Activated CD4-positive, alpha-beta memory T cell treated with anti-CD3 and anti-CD28 coated beads for 36 hours (primary cell): ENCODE results near the gene VCAM1. TPM values are rescaled to one million over a fixed set of nuclear protein-coding genes. Genes with fewer than 3 reads are reported as not detected.

Experiments used
- CTCF ChIA-PET: fragments of 350-600 bp; sonication (Branson Sonifier 250); formaldehyde crosslinking; loops from one replicate; lab custom pipeline; 2021; ENCODE audit warnings: antibody characterized with exemption, inconsistent platforms; lab: Charles Lee
- POLR2A ChIA-PET: fragments of 350-600 bp; sonication (Branson Sonifier 250); formaldehyde crosslinking; loops from one replicate; lab custom pipeline; 2021; ENCODE audit warnings: antibody characterized with exemption; lab: Charles Lee
- DNase-seq: peaks from one replicate; pipeline ENCODE4 v3.0.0-alpha.2; 2020
- H3K27ac Mint-ChIP-seq: one replicate; pipeline ENCODE4 v1.8.0; 2021; ENCODE audit warnings: mixed read lengths
- H3K27me3 Mint-ChIP-seq: one replicate; pipeline ENCODE4 v1.8.0; 2021; ENCODE audit warnings: mixed read lengths
- H3K36me3 Mint-ChIP-seq: one replicate; pipeline ENCODE4 v1.8.0; 2021; ENCODE audit warnings: mixed read lengths
- H3K4me1 Mint-ChIP-seq: one replicate; pipeline ENCODE4 v1.8.0; 2021; ENCODE audit warnings: low read depth, mixed read lengths
- H3K4me3 Mint-ChIP-seq: one replicate; pipeline ENCODE4 v1.8.0; 2021; ENCODE audit warnings: mild to moderate bottlenecking, mixed read lengths
- H3K9me3 Mint-ChIP-seq: one replicate; pipeline ENCODE4 v1.8.0; 2021; ENCODE audit warnings: mixed read lengths
- intact Hi-C: fragments of 100-400 bp; cut with micrococcal nuclease; formaldehyde crosslinking; loops from one replicate; pipeline ENCODE4 v1.15.1; 2023
- total RNA-seq, 2 experiments: library from RNA; stranded (reverse); gene quantifications; one replicate each; pipeline ENCODE4 v1.2.3, GENCODE V29; 2021

Gene VCAM1
- total RNA-seq, 2 experiments from 2014 or later = not detected

- Mint-ChIP-seq H3K4me3 (no peak overlapping the region), H3K27me3 (peaks cover 7% of the 10 kb centered on the region), H3K4me1 (no peaks in the 10 kb centered on the region), H3K36me3 (no peaks in the 10 kb centered on the region), H3K27ac (no peak overlapping the region), H3K9me3 (no peaks in the 10 kb centered on the region)
- POLR2A ChIA-PET = no interaction called here
- CTCF ChIA-PET = no interaction called here
- DNase-seq = no peak
- intact Hi-C loops = no loop called here
Measured at GRCh38 chr1:100731309-100731708, 11.8 kb downstream of the VCAM1 start.

GRCh38 chr1:100731758-100732157 is 12.2 kb downstream of the VCAM1 start:
- Mint-ChIP-seq H3K9me3 (no peaks in the 10 kb centered on the region), H3K36me3 (no peaks in the 10 kb centered on the region), H3K27ac (no peak overlapping the region), H3K4me1 (no peaks in the 10 kb centered on the region), H3K4me3 (no peak overlapping the region), H3K27me3 (peaks cover 5% of the 10 kb centered on the region)
- ChIA-PET CTCF (no interaction called here), POLR2A (no interaction called here)
- DNase-seq = no peak
- intact Hi-C loops = no loop called here

GRCh38 chr1:100734676-100735075 is 15.1 kb downstream of the VCAM1 start:
- H3K27ac Mint-ChIP-seq = no peak overlapping the region
- H3K9me3 Mint-ChIP-seq = no peaks in the 10 kb centered on the region
- no peak overlapping the region for H3K4me3 Mint-ChIP-seq
- intact Hi-C loops = no loop called here
- POLR2A ChIA-PET = no interaction called here
- no peaks in the 10 kb centered on the region for H3K36me3 Mint-ChIP-seq
- CTCF ChIA-PET = no interaction called here
- DNase-seq = no peak
- no peaks in the 10 kb centered on the region for H3K4me1 Mint-ChIP-seq
- no peaks in the 10 kb centered on the region for H3K27me3 Mint-ChIP-seq

- Mint-ChIP-seq H3K36me3 (no peaks in the 10 kb centered on the region), H3K4me3 (no peak overlapping the region), H3K9me3 (no peaks in the 10 kb centered on the region), H3K4me1 (no peaks in the 10 kb centered on the region), H3K27me3 (no peaks in the 10 kb centered on the region), H3K27ac (no peak overlapping the region)
- intact Hi-C loops = no loop called here
- no peak for DNase-seq
- POLR2A ChIA-PET = no interaction called here
- CTCF ChIA-PET = no interaction called here
Measured at GRCh38 chr1:100735244-100735643, 15.7 kb downstream of the VCAM1 start.

GRCh38 chr1:100736324-100736723 is 16.8 kb downstream of the VCAM1 start:
- intact Hi-C loops = no loop called here

GRCh38 chr1:100736746-100737145 is 17.2 kb downstream of the VCAM1 start:
- DNase-seq = no peak
- CTCF ChIA-PET = no interaction called here
- POLR2A ChIA-PET = no interaction called here
- Mint-ChIP-seq H3K27me3 (no peaks in the 10 kb centered on the region), H3K36me3 (no peaks in the 10 kb centered on the region), H3K27ac (no peak overlapping the region), H3K9me3 (no peaks in the 10 kb centered on the region), H3K4me1 (no peaks in the 10 kb centered on the region), H3K4me3 (no peak overlapping the region)
- intact Hi-C loops = no loop called here

More at GRCh38 chr1:100736324-100736723, 16.8 kb downstream of the VCAM1 start:
- no peaks in the 10 kb centered on the region for H3K36me3 Mint-ChIP-seq
- no peak overlapping the region for H3K27ac Mint-ChIP-seq
- DNase-seq = no peak
- no peaks in the 10 kb centered on the region for H3K9me3 Mint-ChIP-seq
- POLR2A ChIA-PET = no interaction called here
- H3K27me3 Mint-ChIP-seq = no peaks in the 10 kb centered on the region
- H3K4me3 Mint-ChIP-seq = no peak overlapping the region
- H3K4me1 Mint-ChIP-seq = no peaks in the 10 kb centered on the region
- CTCF ChIA-PET = no interaction called here

GRCh38 chr1:100746542-100746932 is 27.0 kb downstream of the VCAM1 start:
- POLR2A ChIA-PET = no interaction called here
- H3K4me3 Mint-ChIP-seq = no peak overlapping the region
- H3K9me3 Mint-ChIP-seq = no peaks in the 10 kb centered on the region

GRCh38 chr1:100747771-100748170 is 28.2 kb downstream of the VCAM1 start:
- Mint-ChIP-seq H3K4me3 (no peak overlapping the region), H3K4me1 (no peaks in the 10 kb centered on the region), H3K27me3 (peaks cover 6% of the 10 kb centered on the region), H3K9me3 (no peaks in the 10 kb centered on the region), H3K27ac (no peak overlapping the region), H3K36me3 (no peaks in the 10 kb centered on the region)
- POLR2A ChIA-PET = no interaction called here
- CTCF ChIA-PET = interaction anchor here (0.6 kb wide), 1 partner anchor 10 kb away, joined by 4 read pairs; no protein-coding TSS in a partner anchor
- no peak for DNase-seq
- intact Hi-C loops = no loop called here

More at GRCh38 chr1:100746542-100746932, 27.0 kb downstream of the VCAM1 start:
- CTCF ChIA-PET = interaction anchor here (1.1 kb wide), 1 partner anchor 11 kb away, joined by 4 read pairs; no protein-coding TSS in a partner anchor
- peaks cover 5% of the 10 kb centered on the region for H3K27me3 Mint-ChIP-seq
- H3K36me3 Mint-ChIP-seq = no peaks in the 10 kb centered on the region
- no peaks in the 10 kb centered on the region for H3K4me1 Mint-ChIP-seq
- DNase-seq = no peak
- no peak overlapping the region for H3K27ac Mint-ChIP-seq
- intact Hi-C loops = no loop called here

- Mint-ChIP-seq H3K27ac (no peak overlapping the region), H3K9me3 (no peaks in the 10 kb centered on the region), H3K27me3 (peaks cover 5% of the 10 kb centered on the region), H3K4me1 (no peaks in the 10 kb centered on the region), H3K4me3 (no peak overlapping the region), H3K36me3 (no peaks in the 10 kb centered on the region)
- POLR2A ChIA-PET = no interaction called here
- DNase-seq = no peak
- CTCF ChIA-PET = no interaction called here
- intact Hi-C loops = no loop called here
Measured at GRCh38 chr1:100750005-100750885, 30.7 kb downstream of the VCAM1 start.

- Mint-ChIP-seq H3K9me3 (no peaks in the 10 kb centered on the region), H3K36me3 (no peaks in the 10 kb centered on the region), H3K4me3 (no peak overlapping the region), H3K4me1 (no peaks in the 10 kb centered on the region), H3K27me3 (peaks cover 5% of the 10 kb centered on the region), H3K27ac (no peak overlapping the region)
- DNase-seq = no peak
- POLR2A ChIA-PET = no interaction called here
- intact Hi-C loops = no loop called here
- CTCF ChIA-PET = no interaction called here
Measured at GRCh38 chr1:100752791-100753190, 33.2 kb downstream of the VCAM1 start.

- H3K4me3 Mint-ChIP-seq = no peak overlapping the region
- ChIA-PET POLR2A (no interaction called here), CTCF (interaction anchor here (0.8 kb wide), 1 partner anchor 11 kb away, joined by 4 read pairs; no protein-coding TSS in a partner anchor)
- intact Hi-C loops = no loop called here
- H3K36me3 Mint-ChIP-seq = no peaks in the 10 kb centered on the region
- H3K9me3 Mint-ChIP-seq = no peaks in the 10 kb centered on the region
- H3K27ac Mint-ChIP-seq = no peak overlapping the region
- no peaks in the 10 kb centered on the region for H3K4me1 Mint-ChIP-seq
- DNase-seq = no peak
- peaks cover 2% of the 10 kb centered on the region for H3K27me3 Mint-ChIP-seq
Measured at GRCh38 chr1:100757946-100758345, 38.4 kb downstream of the VCAM1 start.

- H3K27me3 Mint-ChIP-seq = peaks cover 2% of the 10 kb centered on the region
- H3K27ac Mint-ChIP-seq = no peak overlapping the region
- intact Hi-C loops = no loop called here
- DNase-seq = no peak
- H3K4me3 Mint-ChIP-seq = no peak overlapping the region
- H3K4me1 Mint-ChIP-seq = no peaks in the 10 kb centered on the region
- ChIA-PET CTCF (no interaction called here), POLR2A (no interaction called here)
- no peaks in the 10 kb centered on the region for H3K36me3 Mint-ChIP-seq
- no peaks in the 10 kb centered on the region for H3K9me3 Mint-ChIP-seq
Measured at GRCh38 chr1:100759188-100759587, 39.6 kb downstream of the VCAM1 start.

- Mint-ChIP-seq H3K27me3 (peaks cover 2% of the 10 kb centered on the region), H3K4me3 (no peak overlapping the region), H3K36me3 (no peaks in the 10 kb centered on the region), H3K4me1 (no peaks in the 10 kb centered on the region), H3K9me3 (no peaks in the 10 kb centered on the region), H3K27ac (no peak overlapping the region)
- intact Hi-C loops = no loop called here
- DNase-seq = no peak
- CTCF ChIA-PET = no interaction called here
- POLR2A ChIA-PET = no interaction called here
Measured at GRCh38 chr1:100760511-100760910, 41.0 kb downstream of the VCAM1 start.
